Left forelimb (tissue), 1 donor: ENCODE measurements around the gene RBM28.
A peak's percentile ranks its signal among the peaks of the same experiment; 100 is the strongest.
"Not testable (repeated sequence)": the region's sequence is repeated elsewhere in the genome, so short reads cannot be mapped to it uniquely, and the experiment has no call there.

ENCODE experiments used
- DNase-seq: peaks from one replicate; pipeline ENCODE4 v3.0.0-alpha.2; 2018; ENCODE audit warnings: low spot score

RBM28 gene

DNA sequence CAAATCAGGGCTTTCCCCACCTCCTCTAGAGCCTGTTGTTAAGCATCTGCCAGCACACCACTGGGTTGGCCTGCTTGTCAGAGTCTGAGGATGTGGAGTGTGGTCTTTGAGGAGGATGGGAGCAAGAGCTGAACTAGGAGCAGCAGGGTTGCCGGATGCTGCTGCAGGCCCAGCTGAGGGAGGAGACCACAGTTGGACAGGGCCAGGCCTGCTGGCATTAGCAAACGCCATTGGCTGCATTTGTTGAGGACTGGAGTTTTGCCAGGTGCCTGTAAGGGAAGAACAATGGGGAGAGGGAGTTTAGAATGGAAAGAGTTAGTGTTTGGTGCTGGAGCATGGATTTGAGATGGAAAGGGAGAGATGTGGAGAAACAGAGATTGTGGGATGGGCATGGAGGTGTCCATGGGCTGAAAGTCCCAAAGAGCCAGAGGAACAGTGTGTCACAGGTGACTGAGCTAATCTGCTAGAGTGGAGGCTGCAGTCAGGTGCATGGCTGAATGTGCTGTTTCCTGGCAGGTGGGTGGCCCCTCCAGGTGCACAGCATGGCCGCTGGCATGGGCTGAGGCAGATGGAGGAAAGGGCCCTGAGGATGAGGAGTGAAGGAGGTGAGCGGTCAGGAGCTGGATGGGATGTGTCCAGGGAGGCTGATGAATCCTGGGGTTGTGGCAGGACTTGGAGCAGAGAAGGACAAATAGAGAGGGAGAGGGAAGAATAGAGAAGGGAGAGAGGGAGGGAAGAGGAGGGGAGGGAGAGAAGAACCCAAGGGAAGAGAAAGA is 61.9 kb downstream of the RBM28 start:
- no peak for DNase-seq

- DNase-seq = not testable (repeated sequence)
These were observed 63.3 kb downstream of the RBM28 start for GRCh38 chr7:128280451-128280850.

DNA sequence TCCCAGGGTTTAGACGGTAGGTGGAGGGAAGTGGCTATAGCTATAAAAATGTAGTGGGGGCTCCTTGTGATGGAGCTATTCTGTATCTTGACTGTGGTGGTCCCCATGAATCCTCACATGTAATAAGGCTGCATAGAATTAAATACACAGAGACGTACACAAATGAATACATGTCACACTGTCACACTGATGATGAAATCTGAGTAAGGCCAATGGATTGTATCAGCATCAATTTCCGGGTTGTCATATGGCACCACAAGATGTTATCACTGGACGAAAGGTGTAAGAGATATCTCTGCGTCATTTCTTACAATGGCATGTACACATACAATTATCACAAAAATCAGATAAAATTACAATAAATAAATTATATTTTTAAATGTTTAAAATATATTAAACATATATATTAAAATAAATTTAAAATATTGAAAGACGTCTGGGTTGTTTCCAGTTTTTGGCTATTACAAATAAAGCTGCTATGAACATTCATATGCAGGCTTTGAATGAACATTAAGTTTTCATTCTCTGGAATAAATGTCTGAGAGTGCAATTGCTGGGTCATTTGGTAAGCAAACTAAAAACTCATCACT is 64.5 kb downstream of the RBM28 start:
- DNase-seq = no peak

DNA sequence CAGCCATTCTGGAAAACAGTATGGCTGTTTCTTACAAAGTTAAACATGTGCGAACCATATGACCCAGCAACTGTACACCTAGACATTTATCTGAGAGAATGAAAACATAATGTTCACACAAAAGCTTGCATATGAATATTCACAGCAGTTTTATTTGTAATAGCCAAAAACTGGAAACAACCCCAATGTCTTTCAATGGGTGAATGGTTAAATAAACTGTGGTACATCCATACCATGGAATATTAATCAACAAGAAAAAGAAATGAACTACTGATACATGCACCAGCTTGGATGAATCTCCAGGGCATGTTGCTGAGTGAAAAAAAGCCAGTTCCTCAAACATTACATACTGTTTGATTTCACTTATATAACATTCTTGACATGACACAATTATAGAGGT is 65.3 kb downstream of the RBM28 start:
- no peak for DNase-seq

- DNase-seq = no peak
These were observed 68.0 kb downstream of the RBM28 start for GRCh38 chr7:128275681-128276080.

DNA sequence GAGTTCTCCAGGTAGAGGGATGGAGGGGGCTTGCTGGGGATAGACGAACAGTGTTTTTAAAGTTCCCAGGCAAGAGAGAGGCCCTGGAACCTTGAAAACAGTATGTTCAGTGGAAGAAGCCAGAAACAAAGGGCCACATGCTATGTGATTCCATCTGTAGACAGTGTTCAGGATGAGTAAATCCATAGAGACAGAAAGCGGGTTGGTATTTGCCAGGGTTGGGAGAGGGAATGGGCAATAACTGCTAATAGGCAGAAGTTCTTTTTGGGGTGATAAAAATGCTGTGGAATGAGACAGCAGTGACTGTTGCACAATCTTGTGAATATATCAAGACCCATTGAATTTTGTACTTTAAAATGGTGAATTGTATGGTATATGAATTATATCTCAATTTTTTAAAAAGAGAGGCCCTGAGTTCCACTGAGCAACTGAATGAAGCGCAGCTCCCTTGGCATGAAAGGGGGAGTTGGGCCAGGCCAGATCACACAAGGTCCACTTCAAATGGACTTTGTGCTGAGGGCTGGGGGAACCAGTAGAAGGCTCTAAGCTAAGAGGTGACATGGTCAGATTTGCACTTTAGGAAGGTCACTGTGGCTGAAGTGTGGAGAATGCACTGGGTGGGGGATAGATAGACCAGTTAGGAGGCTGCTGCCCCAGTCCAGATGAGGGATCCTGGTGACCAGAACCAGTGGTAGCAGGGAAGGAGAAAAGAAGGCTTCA is 68.7 kb downstream of the RBM28 start:
- DNase-seq = no peak

GRCh38 chr7:128274246-128274883 is 69.3 kb downstream of the RBM28 start:
- DNase-seq = no peak

DNA sequence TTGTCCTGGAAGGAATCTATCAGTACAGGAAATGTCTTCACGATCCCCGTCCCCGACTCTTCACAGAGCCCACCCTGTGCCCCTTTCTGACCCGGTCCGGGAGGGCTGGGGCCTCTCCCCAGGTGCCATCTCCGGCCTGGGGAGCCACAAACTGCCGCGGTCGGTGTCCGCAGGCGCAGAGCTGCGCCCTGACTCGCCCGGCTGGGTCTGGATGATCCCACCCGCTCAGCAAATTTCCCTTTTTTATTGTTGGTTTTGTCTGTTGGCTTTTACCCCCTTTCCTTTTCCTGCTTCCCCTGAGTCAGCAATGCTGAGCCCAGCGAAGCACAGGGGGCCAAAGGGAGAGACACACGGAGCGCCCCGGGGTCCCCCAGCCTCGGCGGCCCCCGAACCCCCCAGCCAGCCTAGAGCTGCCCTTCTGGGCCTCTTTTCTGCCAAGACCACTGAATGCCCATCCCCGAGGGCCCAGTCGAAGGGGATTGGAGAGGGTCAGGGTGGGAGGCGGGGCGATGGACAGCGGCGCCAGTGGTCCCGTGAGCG is 71.7 kb downstream of the RBM28 start:
- DNase-seq = no peak

- no peak for DNase-seq
These were observed 72.2 kb downstream of the RBM28 start for GRCh38 chr7:128271471-128271941.

GRCh38 chr7:128270826-128271272 is 72.9 kb downstream of the RBM28 start:
- no peak for DNase-seq

- no peak for DNase-seq
These were observed 75.5 kb downstream of the RBM28 start for GRCh38 chr7:128268233-128268632.

DNA sequence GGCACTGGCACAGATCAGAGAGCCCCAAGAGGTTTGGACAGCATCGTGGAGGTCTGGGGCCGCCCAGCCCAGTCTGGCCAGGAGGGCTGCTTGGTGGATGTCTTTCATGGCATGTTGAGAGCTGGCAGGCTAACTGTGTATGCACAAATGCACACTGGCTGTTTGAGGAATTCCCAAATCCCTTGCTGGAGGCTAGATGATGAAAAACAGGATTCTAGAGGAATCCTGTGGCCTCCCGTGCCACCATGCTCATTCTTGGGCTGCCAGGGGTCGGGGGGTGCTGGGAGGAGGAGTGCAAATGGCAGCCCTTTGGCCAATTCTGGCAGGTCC is 76.1 kb downstream of the RBM28 start:
- DNase-seq = no peak

GRCh38 chr7:128266883-128267594 is 76.7 kb downstream of the RBM28 start:
- peak; percentile 76 for DNase-seq

DNA sequence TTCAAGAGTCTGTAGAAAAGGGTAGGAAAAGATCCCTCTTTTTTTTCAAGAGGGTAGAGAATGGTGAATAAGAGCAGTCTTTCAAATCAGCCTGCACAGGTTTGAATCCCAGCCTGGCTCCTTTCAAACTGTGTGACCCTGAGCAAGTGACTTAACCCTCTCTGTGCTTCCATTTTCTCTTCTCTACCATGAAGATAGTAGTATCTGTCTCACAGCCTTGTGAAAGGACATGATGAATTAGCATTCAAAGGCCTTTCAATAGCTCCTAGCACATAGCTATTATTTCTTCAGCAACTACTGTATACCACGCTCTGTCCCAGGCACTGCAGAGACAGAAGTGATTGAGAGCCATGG is 77.2 kb downstream of the RBM28 start:
- DNase-seq = no peak

GRCh38 chr7:128265906-128266300 is 77.8 kb downstream of the RBM28 start:
- no peak for DNase-seq

GRCh38 chr7:128265156-128265905 is 78.4 kb downstream of the RBM28 start:
- peak; percentile 15 for DNase-seq

- DNase-seq = no peak
These were observed 79.2 kb downstream of the RBM28 start for GRCh38 chr7:128264477-128264876.

DNA sequence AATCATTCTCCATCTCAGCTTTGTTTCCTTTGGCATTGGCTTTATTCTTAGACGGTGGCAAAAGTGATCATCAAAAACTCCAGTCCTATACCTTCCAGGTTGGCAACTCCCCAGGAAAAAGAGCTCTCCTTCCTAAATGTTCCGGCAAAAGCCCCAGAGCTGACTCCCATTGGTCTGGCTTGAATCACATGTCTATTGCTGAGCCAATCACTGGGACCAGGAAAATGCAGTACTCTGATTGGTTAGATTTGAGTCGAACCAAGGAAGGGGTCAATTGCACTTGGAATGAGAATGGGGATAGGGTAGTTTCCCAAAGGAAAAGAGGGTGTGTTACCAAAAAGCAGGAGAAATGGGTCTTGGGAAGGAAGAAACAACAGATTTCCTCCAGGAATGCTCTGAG is 80.3 kb downstream of the RBM28 start:
- no peak for DNase-seq

DNA sequence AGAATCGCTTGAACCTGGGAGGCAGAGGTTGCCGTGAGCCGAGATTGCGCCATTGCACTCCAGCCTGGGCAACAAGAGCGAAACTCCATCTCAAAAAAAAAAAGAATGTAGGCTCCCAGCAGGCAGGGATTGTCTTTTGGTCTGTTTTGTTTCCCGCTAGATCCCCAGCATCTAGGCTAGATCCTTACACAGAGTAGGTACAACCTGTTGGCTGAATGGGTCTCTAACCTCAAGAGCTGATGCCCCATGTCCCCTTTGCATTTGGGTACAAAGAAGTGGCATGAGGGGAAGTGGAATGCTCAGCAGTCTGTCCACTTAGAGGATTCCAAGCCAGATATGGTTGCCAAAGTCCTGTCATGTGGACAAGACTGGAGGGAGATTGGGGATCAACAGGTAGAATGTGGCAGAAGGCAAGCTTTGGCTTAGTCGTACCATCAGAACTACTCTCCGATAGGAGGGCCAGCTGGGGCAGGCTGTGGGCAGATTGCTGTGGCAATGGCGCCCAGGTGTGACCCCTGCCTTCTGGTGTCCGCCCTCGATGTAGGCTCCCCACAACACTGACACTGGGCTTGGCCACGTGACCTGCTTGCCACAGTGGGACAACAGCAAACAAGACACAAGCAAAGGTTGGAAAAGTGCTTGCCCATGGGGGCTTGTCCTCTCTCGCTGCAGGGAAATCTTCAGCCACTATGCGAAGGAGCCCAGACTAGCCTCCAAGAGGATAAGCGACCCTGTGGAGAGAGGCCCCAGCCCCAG is 81.3 kb downstream of the RBM28 start:
- no peak for DNase-seq

GRCh38 chr7:128260069-128260795 is 83.5 kb downstream of the RBM28 start:
- no peak for DNase-seq
